IPS-NIHi7 (cell line): ENCODE data around the gene BAIAP2L2.
"Not testable (repeated sequence)": the region's sequence is repeated elsewhere in the genome, so short reads cannot be mapped to it uniquely, and the experiment has no call there.

Source experiments
- DNase-seq: peaks from one replicate; pipeline ENCODE4 v3.0.0; 2012; ENCODE audit warnings: mixed read lengths; ENCODE audit errors: extremely low spot score

Gene BAIAP2L2

GRCh38 chr22:38081636-38081940, 28.9 kb downstream of the BAIAP2L2 start:
- no peak for DNase-seq

GRCh38 chr22:38080850-38081635, 29.4 kb downstream of the BAIAP2L2 start:
- peak; percentile 63 for DNase-seq

- DNase-seq: no peak
Observed at GRCh38 chr22:38080474-38080849, 30.0 kb downstream of the BAIAP2L2 start.

- no peak for DNase-seq
Observed at GRCh38 chr22:38079804-38080203, 30.7 kb downstream of the BAIAP2L2 start.

DNA sequence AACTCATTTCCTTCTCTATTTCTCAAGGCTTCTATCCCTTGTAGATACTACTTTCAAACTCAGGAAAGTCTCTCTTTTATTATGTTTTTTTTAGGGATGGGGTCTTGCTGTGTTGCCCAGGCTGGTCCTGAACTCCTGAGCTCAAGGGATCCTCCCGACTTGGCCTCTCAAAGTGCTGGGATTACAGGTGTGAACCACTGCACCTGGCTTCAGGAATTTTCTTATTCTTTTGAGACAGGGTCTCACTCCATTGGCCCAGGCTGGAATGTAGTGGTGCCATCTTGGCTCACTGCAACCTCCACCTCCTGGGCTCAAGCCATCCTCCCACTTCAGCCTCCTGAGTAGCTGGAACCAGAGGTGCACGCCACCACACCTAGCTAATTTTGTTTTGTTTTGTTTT, 31.3 kb downstream of the BAIAP2L2 start:
- not testable (repeated sequence) for DNase-seq

DNA sequence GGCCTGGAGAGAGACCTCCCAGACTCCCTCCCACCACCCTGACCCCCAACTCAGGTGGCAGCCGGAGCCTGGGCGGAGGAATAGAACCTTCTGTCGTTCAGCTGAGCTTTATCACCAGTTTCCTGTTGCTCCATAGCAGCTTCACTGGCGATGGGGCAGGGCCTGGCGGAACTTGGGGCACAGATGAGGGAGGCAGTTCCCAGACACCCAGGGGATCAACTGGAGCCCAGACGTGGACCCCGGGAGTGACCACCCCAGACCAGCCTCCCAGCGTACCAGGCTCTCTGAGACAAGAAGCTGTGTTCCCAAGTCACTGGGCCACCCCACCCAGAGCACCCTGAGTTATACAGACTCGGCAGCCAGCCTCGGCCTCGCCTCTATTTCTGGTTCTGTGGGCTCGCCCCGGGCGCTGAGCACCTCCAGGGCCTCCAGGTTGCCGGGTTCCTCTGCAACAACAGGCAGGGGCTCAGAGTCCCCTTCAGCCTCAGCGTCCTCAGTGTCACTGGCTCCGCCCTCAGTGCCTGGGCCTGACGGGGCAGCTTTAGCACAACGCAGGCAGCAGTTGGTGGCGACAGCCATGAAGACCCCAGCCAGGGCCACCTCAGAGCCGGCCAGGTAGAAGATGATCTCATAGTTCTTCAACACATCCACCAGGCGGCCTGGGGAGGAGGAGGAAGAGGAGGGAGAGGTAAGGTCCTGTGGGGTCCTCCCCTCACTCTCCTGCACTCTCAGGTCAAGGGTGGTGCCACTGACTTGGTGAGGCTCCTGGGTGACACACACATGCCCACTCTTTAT, 32.2 kb downstream of the BAIAP2L2 start:
- DNase-seq: no peak

DNA sequence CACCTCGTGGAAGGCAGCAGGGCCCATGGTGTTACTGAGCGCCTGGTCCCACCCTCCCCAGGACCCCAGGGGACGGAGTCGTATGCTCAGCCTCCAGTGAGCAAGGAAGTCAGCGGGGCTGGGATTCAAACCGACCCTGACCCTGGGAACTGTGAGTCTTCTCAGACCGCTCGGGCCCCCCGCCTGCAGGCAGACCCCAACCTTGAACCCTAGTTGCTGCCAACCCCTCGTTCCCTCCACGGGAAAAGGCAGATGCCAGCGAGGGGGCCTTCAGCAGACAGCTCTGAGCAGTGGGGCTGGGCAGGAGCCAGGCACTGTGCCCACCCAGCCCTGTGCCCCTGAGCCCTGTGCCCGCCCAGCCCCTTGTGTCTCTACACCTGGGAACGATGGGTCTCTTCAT, 32.9 kb downstream of the BAIAP2L2 start:
- no peak for DNase-seq

DNA sequence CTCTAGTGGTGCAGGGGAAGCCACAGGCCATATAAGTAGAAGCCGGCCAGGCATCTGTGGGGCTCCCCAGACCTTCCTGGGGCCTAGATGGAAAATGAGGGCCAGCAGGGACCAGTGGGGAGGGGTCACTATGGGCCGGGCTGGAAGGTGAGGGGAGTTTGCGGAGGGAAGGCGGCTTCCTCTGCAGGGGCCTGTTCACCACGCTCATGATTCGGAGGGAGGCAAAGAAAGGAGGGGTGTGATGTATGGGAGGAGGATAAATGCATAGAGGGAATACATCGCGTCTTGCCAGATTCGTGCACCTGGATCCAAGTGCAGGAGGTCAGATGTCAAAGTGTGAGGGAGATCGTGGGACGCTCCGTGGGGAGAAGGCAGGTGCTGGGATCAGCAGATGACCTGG, 33.4 kb downstream of the BAIAP2L2 start:
- DNase-seq: no peak

GRCh38 chr22:38075961-38076360, 34.5 kb downstream of the BAIAP2L2 start:
- no peak for DNase-seq

GRCh38 chr22:38075105-38075825, 35.2 kb downstream of the BAIAP2L2 start:
- DNase-seq: no peak

- DNase-seq: peak; percentile 88
Observed at GRCh38 chr22:38074181-38075104, 36.0 kb downstream of the BAIAP2L2 start.

- no peak for DNase-seq
Observed at GRCh38 chr22:38073150-38074130, 37.0 kb downstream of the BAIAP2L2 start.

DNA sequence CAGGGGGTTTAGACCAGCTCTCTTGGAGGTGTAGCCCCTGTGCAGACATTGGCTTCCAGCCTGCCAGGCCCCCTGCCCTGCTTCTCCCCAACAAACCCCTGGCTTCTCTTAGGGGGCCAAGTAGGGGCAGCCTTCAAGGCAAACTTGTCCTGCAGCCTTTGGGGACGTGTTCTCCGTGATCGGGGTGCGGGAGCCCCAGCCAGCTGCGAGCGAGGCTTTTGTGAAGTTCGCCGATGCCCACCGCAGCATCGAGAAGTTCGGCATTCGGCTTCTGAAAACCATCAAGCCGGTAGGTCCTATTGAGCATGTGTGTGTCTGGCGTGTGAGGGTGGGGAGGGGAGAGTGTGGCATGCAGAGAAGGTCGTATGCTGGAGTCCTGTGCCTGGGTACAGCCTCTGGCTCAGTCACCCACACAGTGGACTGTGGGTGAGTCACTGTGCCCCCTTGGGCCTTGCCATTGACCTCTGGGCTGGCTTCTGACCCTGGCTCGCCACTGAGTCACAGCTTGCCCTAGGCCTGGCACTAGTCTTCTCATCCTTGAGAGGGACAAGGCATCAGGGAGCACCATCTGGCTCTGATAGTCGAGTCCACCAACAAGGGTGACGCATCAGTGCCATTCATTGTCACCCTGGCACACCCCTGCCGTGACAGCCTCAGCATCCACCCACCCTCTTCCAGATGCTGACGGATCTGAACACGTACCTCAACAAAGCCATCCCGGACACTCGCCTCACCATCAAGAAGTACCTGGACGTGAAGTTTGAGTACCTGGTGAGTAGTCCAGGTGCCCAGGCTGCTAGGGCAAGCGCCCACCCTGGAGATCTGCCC, 37.9 kb downstream of the BAIAP2L2 start:
- no peak for DNase-seq

DNA sequence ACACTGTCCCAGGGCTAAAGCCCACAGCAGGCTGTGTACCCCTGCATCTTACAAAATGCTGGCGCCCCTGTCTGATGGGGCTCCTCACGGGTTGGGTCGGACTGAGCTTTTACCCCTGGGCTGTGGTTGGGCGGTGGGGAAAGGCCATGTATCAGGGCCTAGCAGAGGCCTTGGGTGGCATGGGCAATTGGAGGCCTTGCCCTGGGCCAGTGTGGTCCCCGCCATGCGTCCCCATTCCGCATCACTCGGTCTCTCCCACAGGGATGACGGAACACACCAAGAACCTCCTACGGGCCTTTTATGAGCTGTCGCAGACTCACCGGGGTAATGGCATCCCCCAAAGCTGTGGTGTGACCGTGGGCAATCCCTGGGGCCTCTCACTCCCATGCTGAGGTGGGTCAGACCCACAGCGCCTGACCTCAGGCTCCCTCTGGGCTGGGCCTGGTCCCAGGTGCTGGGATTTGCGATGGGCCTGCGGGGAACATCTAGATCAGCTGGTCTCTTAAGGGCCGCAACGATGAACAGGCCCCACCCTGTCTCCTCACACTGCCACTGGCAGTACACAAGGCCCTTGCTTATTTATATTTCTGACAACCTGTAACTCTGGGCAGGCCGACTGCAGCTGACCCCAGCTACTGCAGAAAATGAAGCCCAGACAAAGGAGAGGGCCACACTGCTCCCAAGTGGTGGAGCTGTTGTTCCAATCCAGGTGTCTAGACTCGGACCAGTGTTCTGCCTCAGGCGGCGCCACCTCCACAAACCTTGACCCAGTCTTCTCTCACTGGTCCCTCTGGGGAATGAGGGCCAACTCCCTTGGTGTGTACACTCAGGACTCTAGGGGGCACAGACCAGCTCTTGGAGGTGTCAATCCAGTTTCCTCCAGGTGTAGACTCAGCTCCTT, 38.8 kb downstream of the BAIAP2L2 start:
- DNase-seq: no peak

GRCh38 chr22:38070250-38070921, 40.1 kb downstream of the BAIAP2L2 start:
- no peak for DNase-seq

GRCh38 chr22:38069372-38070249, 40.9 kb downstream of the BAIAP2L2 start:
- DNase-seq: no peak
